HCT116 (cell line): ENCODE results near the gene ERC1.

Experiments used
- EGR1 ChIP-seq: IDR thresholded peaks from 2 replicates; pipeline ENCODE4 v1.6.1; 2012; ENCODE audit warnings: low read depth
- POLR2A ChIP-seq: IDR thresholded peaks from 2 replicates; pipeline ENCODE4 v1.7.0; 2011; ENCODE audit warnings: borderline replicate concordance; ENCODE audit not compliant: insufficient read depth, insufficient read length; ENCODE audit errors: extremely low read depth
- POLR2AphosphoS5 ChIP-seq: IDR thresholded peaks from 2 replicates; pipeline ENCODE4 v1.6.1; 2011; ENCODE audit warnings: mild to moderate bottlenecking, low read depth, low read length, moderate library complexity
- SP1 ChIP-seq: IDR thresholded peaks from 2 replicates; pipeline ENCODE4 v1.6.1; 2012; ENCODE audit warnings: low read depth

DNA sequence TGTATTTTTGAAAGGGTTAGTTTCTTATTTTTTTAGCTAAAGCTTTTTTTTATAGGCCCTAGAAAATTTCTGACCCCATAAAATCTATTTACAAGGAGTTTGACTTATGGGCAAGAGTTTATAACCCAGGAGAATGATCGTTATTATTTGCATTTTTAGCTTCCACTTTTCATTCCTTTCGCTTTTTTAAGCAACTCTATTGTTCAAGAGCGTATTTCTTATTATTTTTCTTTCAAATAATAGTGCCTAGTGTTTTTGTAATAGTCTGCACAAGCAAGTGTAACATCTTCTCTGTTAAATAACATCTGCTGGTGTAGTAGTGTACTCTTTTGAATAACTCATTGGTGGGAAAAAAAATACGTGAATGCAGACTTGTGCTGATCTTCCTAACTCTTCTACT lies 216.3 kb downstream of the ERC1 start:
- TF ChIP-seq POLR2A (no peak), SP1 (no peak), POLR2AphosphoS5 (no peak), EGR1 (no peak)
